ENCODE results near the gene SLC22A7.

- TF ChIP-seq CTCF (IDR thresholded peaks at IDR 0.05; ENCODE audit: low read depth, low read length, poor library complexity, severe bottlenecking) (no peak), EZH2phosphoT487 (IDR thresholded peaks at IDR 0.05; ENCODE audit: borderline replicate concordance, low read length) (no peak)
These were observed 40.2 kb downstream of the SLC22A7 start for GRCh38 chr6:43338243-43338642.

Data from DOHH2 (cell line).